ENCODE data around the gene MPHOSPH8. TPM values are rescaled to one million over a fixed set of nuclear protein-coding genes. Genes with fewer than 3 reads are reported as not detected.

MPHOSPH8 gene
- polyA plus RNA-seq, 3 donors: 2.1 to 13.5 (median 5.3) TPM

- peak in 1 of 3 donors; percentile 28 for DNase-seq
- Mint-ChIP-seq H3K4me3 (peak overlapping the region in 1 of 2 donors; percentile 7), H3K4me1 (peaks cover 4% of the 10 kb centered on the region), H3K27me3 (ENCODE audit: low read depth in 3 of 3) (peaks cover 29 to 42% (median 29%) of the 10 kb centered on the region in 3 donors), H3K27ac (no peak overlapping the region), H3K9me3 (peaks cover 0 to 19% (median 2%) of the 10 kb centered on the region in 7 donors), H3K36me3 (no peaks in the 10 kb centered on the region)
- H3K79me2 ChIP-seq (ENCODE audit: insufficient read depth, low read length): no peaks in the 10 kb centered on the region
- no peak for TF ChIP-seq CTCF (IDR thresholded peaks at IDR 0.05)
- no peak overlapping the region for H3K4me2 ChIP-seq (replicated peaks; ENCODE audit: extremely low read depth, low read length, poor library complexity, severe bottlenecking)
- H3K27me3 ChIP-seq (ENCODE audit: control insufficient read depth in 2 of 2, insufficient read depth in 2 of 2, low read length in 2 of 2): peaks cover 4 to 16% of the 10 kb centered on the region in 2 donors
- intact Hi-C loops (cut with micrococcal nuclease): no loop called here
- no peaks in the 10 kb centered on the region for H4K20me1 ChIP-seq (ENCODE audit: insufficient read depth, low read length)
- H3K9me3 ChIP-seq (replicated peaks in 1 of 2; ENCODE audit: control insufficient read depth in 1 of 2, insufficient read depth in 1 of 2, low read length in 2 of 2): no peaks in the 10 kb centered on the region
- H3K9ac ChIP-seq (ENCODE audit: insufficient read depth, low read length, poor library complexity, severe bottlenecking): no peak overlapping the region
- no peak overlapping the region for H3K27ac ChIP-seq (ENCODE audit: low read depth in 1 of 2, low read length in 2 of 2)
- no peaks in the 10 kb centered on the region for H3K36me3 ChIP-seq (replicated peaks in 1 of 2; ENCODE audit: control insufficient read depth in 1 of 2, insufficient read depth in 2 of 2, low read length in 2 of 2)
- H2AFZ ChIP-seq (ENCODE audit: insufficient read depth, low read depth, low read length, poor library complexity, severe bottlenecking): no peak overlapping the region
- H3K4me3 ChIP-seq (replicated peaks in 1 of 3; ENCODE audit: low read depth in 2 of 3, low read length in 3 of 3): no peak overlapping the region
- 90% methylated on average over 4 of the region's 6 CpGs for WGBS (ENCODE audit: insufficient coverage)
- H3K4me1 ChIP-seq (ENCODE audit: control insufficient read depth in 1 of 2, insufficient read depth in 2 of 2, low read length in 2 of 2): peaks cover 0 to 6% of the 10 kb centered on the region in 2 donors
Observed at GRCh38 chr13:19596960-19597361, 36.5 kb upstream of the MPHOSPH8 start.

GRCh38 chr13:19597523-19597922 is 35.9 kb upstream of the MPHOSPH8 start:
- no peak overlapping the region for H3K4me2 ChIP-seq (replicated peaks; ENCODE audit: extremely low read depth, low read length, poor library complexity, severe bottlenecking)
- H3K4me1 ChIP-seq (ENCODE audit: control insufficient read depth in 1 of 2, insufficient read depth in 2 of 2, low read length in 2 of 2): peaks cover 0 to 11% of the 10 kb centered on the region in 2 donors
- peak in 1 of 3 donors; percentile 17 for DNase-seq
- Mint-ChIP-seq H3K9me3 (peaks cover 0 to 19% (median 2%) of the 10 kb centered on the region in 7 donors), H3K4me1 (peaks cover 4% of the 10 kb centered on the region), H3K27ac (no peak overlapping the region), H3K36me3 (no peaks in the 10 kb centered on the region), H3K27me3 (ENCODE audit: low read depth in 3 of 3) (peaks cover 33 to 47% (median 33%) of the 10 kb centered on the region in 3 donors), H3K4me3 (no peak overlapping the region)
- intact Hi-C loops (cut with micrococcal nuclease): no loop called here
- peaks cover 6 to 20% of the 10 kb centered on the region in 2 donors for H3K27me3 ChIP-seq (ENCODE audit: control insufficient read depth in 2 of 2, insufficient read depth in 2 of 2, low read length in 2 of 2)
- no peaks in the 10 kb centered on the region for H3K79me2 ChIP-seq (ENCODE audit: insufficient read depth, low read length)
- no peaks in the 10 kb centered on the region for H4K20me1 ChIP-seq (ENCODE audit: insufficient read depth, low read length)
- WGBS (ENCODE audit: insufficient coverage): 90% methylated on average over 1 of the region's 5 CpGs
- H3K4me3 ChIP-seq (replicated peaks in 1 of 3; ENCODE audit: low read depth in 2 of 3, low read length in 3 of 3): no peak overlapping the region
- no peaks in the 10 kb centered on the region for H3K36me3 ChIP-seq (replicated peaks in 1 of 2; ENCODE audit: control insufficient read depth in 1 of 2, insufficient read depth in 2 of 2, low read length in 2 of 2)
- no peak overlapping the region for H2AFZ ChIP-seq (ENCODE audit: insufficient read depth, low read depth, low read length, poor library complexity, severe bottlenecking)
- H3K9me3 ChIP-seq (replicated peaks in 1 of 2; ENCODE audit: control insufficient read depth in 1 of 2, insufficient read depth in 1 of 2, low read length in 2 of 2): peaks cover 0 to under 1% of the 10 kb centered on the region in 2 donors
- H3K27ac ChIP-seq (ENCODE audit: low read depth in 1 of 2, low read length in 2 of 2): no peak overlapping the region
- no peak for TF ChIP-seq CTCF (IDR thresholded peaks at IDR 0.05)
- no peak overlapping the region for H3K9ac ChIP-seq (ENCODE audit: insufficient read depth, low read length, poor library complexity, severe bottlenecking)

Data from CD14-positive monocyte (primary cell).